ENCODE measurements around the gene TNNC1.

DNA sequence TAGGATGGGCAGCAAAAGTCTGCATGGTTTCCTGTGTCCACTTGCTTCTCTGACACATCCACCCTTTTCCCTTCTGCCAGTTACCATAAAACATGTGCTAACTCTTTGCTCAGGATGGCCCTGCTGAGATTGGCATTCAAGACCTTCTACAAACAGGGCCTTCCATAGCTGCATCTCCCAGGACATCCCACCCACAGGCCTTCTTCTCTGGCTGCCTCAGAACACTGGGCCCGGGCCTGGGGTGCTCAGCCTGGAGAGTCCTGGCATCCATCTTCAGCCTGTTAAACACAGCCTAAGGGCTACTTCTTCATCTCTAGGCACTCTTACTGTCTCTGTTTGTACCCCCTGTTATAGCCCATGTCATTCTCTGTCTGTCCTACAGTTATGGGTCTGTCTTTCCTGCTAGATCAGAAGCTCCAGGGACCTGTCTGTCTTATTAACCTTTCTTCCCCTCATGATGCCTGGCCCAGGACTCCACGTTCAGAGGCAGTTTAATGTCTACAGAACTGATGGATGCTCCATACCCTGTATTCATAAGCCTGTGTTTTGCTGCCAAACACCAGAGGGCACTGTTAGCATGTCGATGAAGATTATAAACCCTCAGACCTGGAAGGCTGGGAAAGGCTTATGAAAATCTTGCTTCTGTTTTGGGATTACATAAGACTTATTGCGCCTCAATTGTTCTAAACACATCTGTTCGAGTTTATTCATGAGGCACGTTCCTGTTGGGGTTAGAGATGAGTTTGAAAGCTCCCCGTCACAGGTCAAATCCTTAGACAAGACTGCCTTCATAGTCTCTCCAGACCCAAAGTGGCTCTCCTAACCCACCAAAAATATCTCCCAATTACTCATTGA lies 25.5 kb downstream of the TNNC1 start:
- TF ChIP-seq, protein P1, sequence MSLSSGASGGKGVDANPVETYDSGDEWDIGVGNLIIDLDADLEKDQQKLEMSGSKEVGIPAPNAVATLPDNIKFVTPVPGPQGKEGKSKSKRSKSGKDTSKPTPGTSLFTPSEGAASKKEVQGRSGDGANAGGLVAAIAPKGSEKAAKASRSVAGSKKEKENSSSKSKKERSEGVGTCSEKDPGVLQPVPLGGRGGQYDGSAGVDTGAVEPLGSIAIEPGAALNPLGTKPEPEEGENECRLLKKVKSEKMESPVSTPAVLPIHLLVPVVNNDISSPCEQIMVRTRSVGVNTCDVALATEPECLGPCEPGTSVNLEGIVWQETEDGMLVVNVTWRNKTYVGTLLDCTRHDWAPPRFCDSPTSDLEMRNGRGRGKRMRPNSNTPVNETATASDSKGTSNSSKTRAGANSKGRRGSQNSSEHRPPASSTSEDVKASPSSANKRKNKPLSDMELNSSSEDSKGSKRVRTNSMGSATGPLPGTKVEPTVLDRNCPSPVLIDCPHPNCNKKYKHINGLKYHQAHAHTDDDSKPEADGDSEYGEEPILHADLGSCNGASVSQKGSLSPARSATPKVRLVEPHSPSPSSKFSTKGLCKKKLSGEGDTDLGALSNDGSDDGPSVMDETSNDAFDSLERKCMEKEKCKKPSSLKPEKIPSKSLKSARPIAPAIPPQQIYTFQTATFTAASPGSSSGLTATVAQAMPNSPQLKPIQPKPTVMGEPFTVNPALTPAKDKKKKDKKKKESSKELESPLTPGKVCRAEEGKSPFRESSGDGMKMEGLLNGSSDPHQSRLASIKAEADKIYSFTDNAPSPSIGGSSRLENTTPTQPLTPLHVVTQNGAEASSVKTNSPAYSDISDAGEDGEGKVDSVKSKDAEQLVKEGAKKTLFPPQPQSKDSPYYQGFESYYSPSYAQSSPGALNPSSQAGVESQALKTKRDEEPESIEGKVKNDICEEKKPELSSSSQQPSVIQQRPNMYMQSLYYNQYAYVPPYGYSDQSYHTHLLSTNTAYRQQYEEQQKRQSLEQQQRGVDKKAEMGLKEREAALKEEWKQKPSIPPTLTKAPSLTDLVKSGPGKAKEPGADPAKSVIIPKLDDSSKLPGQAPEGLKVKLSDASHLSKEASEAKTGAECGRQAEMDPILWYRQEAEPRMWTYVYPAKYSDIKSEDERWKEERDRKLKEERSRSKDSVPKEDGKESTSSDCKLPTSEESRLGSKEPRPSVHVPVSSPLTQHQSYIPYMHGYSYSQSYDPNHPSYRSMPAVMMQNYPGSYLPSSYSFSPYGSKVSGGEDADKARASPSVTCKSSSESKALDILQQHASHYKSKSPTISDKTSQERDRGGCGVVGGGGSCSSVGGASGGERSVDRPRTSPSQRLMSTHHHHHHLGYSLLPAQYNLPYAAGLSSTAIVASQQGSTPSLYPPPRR (CRISPR knock-in tag; IDR thresholded peaks at IDR 0.05; ENCODE audit: borderline replicate concordance) = no peak
- TF ChIP-seq ZBTB8A (IDR thresholded peaks at IDR 0.05; ENCODE audit: partially characterized antibody) (no peak), SP2 (IDR thresholded peaks at IDR 0.05; ENCODE audit: extremely low read depth, low read depth, low read length, poor library complexity, severe bottlenecking) (no peak), CBX5 (IDR thresholded peaks at IDR 0.05; ENCODE audit: borderline replicate concordance, low read depth) (no peak), POLR2A (conservative IDR thresholded peaks at IDR 0.05) (no peak), RAD21 (CRISPR knock-in tag; conservative IDR thresholded peaks at IDR 0.05 in 1 of 2, IDR thresholded peaks at IDR 0.05 in 1 of 2) (peak; percentile 55 to 76), JUND (IDR thresholded peaks at IDR 0.05; ENCODE audit: borderline replicate concordance, low read depth, low read length) (no peak), JUND (tag; IDR thresholded peaks at IDR 0.05; ENCODE audit: borderline replicate concordance, low read depth, low read length) (no peak), CSDE1 (IDR thresholded peaks at IDR 0.05) (no peak)

Data from K562 (cell line).